Measurements from ENCODE around the gene LHX3. TPM values are rescaled to one million over a fixed set of nuclear protein-coding genes. Genes with fewer than 3 reads are reported as not detected.

Gene LHX3
- total RNA-seq, 1 experiment from 2014 or later = 0.11 TPM

DNA sequence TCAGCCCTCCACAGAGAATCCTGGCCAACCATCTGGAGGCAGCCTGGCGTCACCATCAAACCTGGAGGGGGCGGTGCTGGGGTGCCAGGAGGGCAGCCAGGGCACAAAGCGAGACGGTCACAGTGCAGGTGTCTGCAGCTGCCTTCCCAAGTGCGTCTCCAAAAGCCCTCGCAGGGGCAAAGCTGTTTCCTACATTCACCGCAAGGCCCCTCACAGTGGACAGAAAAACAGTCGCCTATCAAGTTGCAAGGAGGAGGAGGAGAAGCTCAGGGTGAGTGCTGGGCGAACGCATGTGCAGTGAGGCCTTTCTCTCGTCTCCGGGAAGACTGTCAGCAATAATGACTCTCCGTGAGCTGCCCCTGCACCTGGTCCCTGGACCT, 18.0 kb upstream of the LHX3 start:
- CTCF ChIA-PET = no interaction called here
- TF ChIP-seq, protein P1, sequence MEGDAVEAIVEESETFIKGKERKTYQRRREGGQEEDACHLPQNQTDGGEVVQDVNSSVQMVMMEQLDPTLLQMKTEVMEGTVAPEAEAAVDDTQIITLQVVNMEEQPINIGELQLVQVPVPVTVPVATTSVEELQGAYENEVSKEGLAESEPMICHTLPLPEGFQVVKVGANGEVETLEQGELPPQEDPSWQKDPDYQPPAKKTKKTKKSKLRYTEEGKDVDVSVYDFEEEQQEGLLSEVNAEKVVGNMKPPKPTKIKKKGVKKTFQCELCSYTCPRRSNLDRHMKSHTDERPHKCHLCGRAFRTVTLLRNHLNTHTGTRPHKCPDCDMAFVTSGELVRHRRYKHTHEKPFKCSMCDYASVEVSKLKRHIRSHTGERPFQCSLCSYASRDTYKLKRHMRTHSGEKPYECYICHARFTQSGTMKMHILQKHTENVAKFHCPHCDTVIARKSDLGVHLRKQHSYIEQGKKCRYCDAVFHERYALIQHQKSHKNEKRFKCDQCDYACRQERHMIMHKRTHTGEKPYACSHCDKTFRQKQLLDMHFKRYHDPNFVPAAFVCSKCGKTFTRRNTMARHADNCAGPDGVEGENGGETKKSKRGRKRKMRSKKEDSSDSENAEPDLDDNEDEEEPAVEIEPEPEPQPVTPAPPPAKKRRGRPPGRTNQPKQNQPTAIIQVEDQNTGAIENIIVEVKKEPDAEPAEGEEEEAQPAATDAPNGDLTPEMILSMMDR (conservative IDR thresholded peaks at IDR 0.05; ENCODE audit: low read depth, low read length) = no peak
- no peak for TF ChIP-seq EZH2 (IDR thresholded peaks at IDR 0.05; ENCODE audit: borderline replicate concordance, low read depth, low read length, poor library complexity, severe bottlenecking)
- no peaks in the 10 kb centered on the region for H3K27me3 ChIP-seq (replicated peaks; ENCODE audit: insufficient read depth, low read depth, low read length, poor library complexity)
- no peak overlapping the region for H3K27ac ChIP-seq (ENCODE audit: low read depth, low read length, poor library complexity, severe bottlenecking)
- peaks cover 48% of the 10 kb centered on the region for H3K4me1 ChIP-seq (ENCODE audit: insufficient read depth, low read length, poor library complexity, severe bottlenecking)
- H3K9me3 ChIP-seq (ENCODE audit: low read depth, low read length, poor library complexity, severe bottlenecking) = no peaks in the 10 kb centered on the region
- DNase-seq (ENCODE audit: low spot score) = no peak
- H3K4me3 ChIP-seq (ENCODE audit: low read depth, low read length, poor library complexity, severe bottlenecking) = no peak overlapping the region
- intact Hi-C loops (cut with micrococcal nuclease; ENCODE audit: unreplicated experiment) = loop anchor here (10.0 kb wide), 1 partner anchor 258 kb away; the partner anchor contains the start of gene UBAC1
- POLR2A ChIA-PET (ENCODE audit: low non-redundant PET) = interaction anchor here (0.6 kb wide), 1 partner anchor 17 kb away, joined by 4 read pairs; no protein-coding TSS in a partner anchor
- no TSS peak for BruUV-seq (replicated peaks)
- peaks cover 25% of the 10 kb centered on the region for H3K36me3 ChIP-seq (ENCODE audit: insufficient read depth, low read length, poor library complexity, severe bottlenecking)

DNA sequence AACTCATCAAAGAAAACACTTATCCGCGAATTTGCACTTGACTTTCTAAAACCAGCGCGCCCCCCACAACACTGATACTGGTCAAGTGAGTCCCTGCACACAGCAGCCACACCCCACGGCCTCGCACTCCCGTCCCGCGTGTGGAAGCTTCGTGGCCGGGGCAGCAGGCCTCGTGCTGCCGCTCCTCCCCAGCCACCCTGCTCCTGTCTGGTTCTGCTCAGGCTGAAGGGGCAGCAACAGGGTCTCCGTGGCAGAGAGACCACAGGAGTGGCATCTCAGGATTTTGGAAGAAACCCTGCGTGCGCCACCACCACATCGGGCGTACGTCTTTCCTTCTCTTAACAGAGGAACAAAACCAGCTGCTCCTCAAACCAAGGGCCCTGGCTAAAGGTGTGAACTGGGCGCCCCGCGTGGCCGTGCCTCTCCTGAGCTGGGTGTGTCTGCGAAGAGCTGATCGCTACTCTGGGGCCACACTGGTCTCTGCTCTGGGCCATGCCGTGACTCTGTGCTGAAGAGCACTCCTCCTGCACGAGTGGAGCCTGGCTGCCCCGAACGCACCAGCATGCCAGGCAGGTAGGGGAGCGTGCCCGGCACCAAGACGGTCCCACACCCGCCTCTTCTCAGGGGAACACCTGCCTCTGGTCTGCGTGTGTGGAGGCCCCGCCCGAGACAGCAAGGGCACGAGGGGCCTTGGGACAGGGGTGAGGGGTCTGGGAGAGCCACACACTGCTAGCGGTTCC, 17.4 kb upstream of the LHX3 start:
- intact Hi-C loops (cut with micrococcal nuclease; ENCODE audit: unreplicated experiment) = loop anchor here (10.0 kb wide), 1 partner anchor 258 kb away; the partner anchor contains the start of gene UBAC1
- DNase-seq (ENCODE audit: low spot score) = no peak
- Histone ChIP-seq H3K27ac (ENCODE audit: low read depth, low read length, poor library complexity, severe bottlenecking) (no peak overlapping the region), H3K4me3 (ENCODE audit: low read depth, low read length, poor library complexity, severe bottlenecking) (no peak overlapping the region), H3K36me3 (ENCODE audit: insufficient read depth, low read length, poor library complexity, severe bottlenecking) (peaks cover 28% of the 10 kb centered on the region), H3K27me3 (replicated peaks; ENCODE audit: insufficient read depth, low read depth, low read length, poor library complexity) (no peaks in the 10 kb centered on the region), H3K9me3 (ENCODE audit: low read depth, low read length, poor library complexity, severe bottlenecking) (no peaks in the 10 kb centered on the region), H3K4me1 (ENCODE audit: insufficient read depth, low read length, poor library complexity, severe bottlenecking) (peaks cover 48% of the 10 kb centered on the region)
- ChIA-PET POLR2A (ENCODE audit: low non-redundant PET) (interaction anchor here (0.6 kb wide), 1 partner anchor 16 kb away, joined by 4 read pairs; no protein-coding TSS in a partner anchor), CTCF (no interaction called here)
- no TSS peak for BruUV-seq (replicated peaks)
- no peak for TF ChIP-seq EZH2 (IDR thresholded peaks at IDR 0.05; ENCODE audit: borderline replicate concordance, low read depth, low read length, poor library complexity, severe bottlenecking)
- TF ChIP-seq, protein P1 (conservative IDR thresholded peaks at IDR 0.05; ENCODE audit: low read depth, low read length) = no peak

DNA sequence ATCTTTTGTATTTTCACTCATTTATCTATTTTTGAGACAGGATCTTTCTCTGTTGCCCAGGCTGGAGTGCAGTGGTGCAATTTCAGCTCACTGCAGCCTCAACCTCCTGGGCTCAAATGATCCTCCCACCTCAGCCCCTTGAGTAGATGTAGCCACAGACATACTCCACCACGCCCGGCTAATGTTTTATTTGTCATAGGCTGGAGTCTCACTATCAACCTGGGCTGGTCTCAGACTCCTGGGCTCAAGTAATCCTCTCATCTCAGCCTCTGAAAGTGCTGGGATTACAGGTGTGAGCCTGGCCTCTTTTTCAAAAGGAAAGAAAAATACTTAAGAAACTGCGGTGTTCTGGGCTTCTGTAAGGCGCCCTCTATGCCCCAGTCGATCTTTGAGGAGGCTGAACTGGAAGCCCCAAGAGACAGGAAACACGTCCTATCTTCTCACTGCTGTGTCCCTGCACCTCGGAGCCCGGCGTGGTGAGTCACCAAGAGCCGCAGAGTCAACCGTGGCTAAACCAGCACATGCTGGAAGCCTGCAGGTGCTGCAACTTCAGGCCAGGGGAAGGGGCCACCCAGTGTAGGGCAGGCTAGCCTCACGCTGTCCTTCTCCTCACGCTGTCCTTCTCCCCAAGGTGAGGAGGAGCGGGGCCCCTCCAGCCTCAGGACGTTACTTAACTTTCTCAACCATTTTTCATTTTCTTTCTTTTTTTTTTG, 15.2 kb upstream of the LHX3 start:
- TF ChIP-seq, protein P1 (conservative IDR thresholded peaks at IDR 0.05; ENCODE audit: low read depth, low read length) = no peak
- TF ChIP-seq EZH2 (IDR thresholded peaks at IDR 0.05; ENCODE audit: borderline replicate concordance, low read depth, low read length, poor library complexity, severe bottlenecking) = no peak
- no peaks in the 10 kb centered on the region for H3K9me3 ChIP-seq (ENCODE audit: low read depth, low read length, poor library complexity, severe bottlenecking)
- H3K36me3 ChIP-seq (ENCODE audit: insufficient read depth, low read length, poor library complexity, severe bottlenecking) = peaks cover 37% of the 10 kb centered on the region
- H3K4me3 ChIP-seq (ENCODE audit: low read depth, low read length, poor library complexity, severe bottlenecking) = no peak overlapping the region
- H3K4me1 ChIP-seq (ENCODE audit: insufficient read depth, low read length, poor library complexity, severe bottlenecking) = peaks cover 39% of the 10 kb centered on the region
- DNase-seq (ENCODE audit: low spot score) = peak; percentile 75
- H3K27ac ChIP-seq (ENCODE audit: low read depth, low read length, poor library complexity, severe bottlenecking) = peak overlapping the region; percentile 82
- BruUV-seq (replicated peaks) = no TSS peak
- H3K27me3 ChIP-seq (replicated peaks; ENCODE audit: insufficient read depth, low read depth, low read length, poor library complexity) = no peaks in the 10 kb centered on the region
- intact Hi-C loops (cut with micrococcal nuclease; ENCODE audit: unreplicated experiment) = loop anchor here (10.0 kb wide), 1 partner anchor 255 kb away; the partner anchor contains the start of gene UBAC1
- ChIA-PET CTCF (no interaction called here), POLR2A (ENCODE audit: low non-redundant PET) (no interaction called here)

Data from A673 (cell line).